Measurements from ENCODE around the gene BRD9.
"Not testable (repeated sequence)": the region's sequence is repeated elsewhere in the genome, so short reads cannot be mapped to it uniquely, and the experiment has no call there.

Gene BRD9

DNA sequence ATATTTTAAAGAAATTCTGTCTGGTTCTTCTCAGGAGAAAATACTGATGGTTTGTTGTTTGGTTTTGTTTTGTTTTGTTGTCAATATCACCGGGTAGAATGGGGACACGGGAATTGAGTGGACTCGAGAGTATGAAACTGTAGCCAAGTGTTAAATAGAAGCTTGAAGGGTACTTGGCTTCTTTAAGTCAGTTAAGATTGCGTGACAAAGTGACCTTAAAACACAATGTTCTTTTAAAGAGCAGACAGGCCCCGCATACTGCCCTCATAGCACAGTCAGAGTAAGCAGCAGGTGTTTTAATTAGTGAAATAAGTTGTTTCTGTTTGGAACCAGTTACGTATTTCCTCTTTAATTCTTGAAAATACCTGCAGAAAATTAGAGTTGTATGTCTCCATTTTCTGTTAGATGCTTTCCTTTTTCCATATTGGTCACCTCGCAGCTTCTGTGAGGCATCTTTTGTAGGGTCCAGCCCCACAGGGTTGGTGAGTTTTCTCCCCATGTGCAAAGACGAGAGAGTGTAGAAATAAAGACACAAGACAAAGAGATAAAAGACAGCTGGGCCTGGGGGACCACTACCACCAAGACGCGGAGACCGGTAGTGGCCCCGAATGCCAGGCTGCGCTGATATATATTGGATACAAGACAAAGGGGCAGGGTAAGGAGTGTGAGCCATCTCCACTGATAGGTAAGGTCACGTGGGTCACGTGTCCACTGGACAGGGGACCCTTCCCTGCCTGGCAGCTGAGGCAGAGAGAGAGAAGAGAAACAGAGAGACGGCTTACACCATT lies 9.7 kb upstream of the BRD9 start:
- no peak for DNase-seq (ENCODE audit: low spot score)

DNA sequence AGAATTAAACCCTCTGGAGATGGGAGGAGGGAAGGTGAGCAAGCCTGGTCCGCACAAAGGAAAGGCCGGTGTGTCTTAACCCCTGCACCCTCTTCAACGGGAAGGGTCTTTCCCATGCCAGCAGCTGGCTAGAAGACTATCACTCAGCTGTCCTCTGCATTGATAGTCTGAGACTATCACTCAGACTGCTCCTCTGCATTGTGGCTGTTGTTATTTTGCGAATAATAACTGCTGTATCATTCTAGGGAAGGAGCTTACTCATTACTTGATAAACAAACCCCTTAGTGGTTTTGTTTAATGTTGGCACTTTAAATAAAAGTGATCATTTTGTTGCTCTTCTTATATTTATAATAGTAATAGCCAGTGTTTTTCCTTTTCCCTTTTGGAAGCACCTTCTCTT lies 8.2 kb upstream of the BRD9 start:
- DNase-seq (ENCODE audit: low spot score) = no peak

DNA sequence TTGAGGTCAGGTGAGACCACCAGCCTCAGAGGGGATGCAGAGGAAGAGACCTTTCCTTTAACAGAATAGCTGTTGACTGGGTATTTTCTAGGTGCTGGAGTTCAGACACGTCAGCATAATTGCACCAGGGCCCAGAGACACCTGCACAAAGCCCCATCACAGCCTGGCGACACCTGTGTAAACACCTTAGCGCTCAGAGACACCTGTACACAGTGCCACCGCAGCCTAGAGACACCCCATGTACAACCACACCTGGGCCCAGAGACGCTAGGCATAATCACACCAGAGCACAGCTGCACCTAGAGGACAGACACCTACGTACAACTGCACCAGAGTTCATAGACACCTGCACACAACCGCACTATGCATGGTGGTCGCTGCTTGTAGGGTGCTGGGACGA lies 1.1 kb upstream of the BRD9 start:
- DNase-seq (ENCODE audit: low spot score) = no peak

DNA sequence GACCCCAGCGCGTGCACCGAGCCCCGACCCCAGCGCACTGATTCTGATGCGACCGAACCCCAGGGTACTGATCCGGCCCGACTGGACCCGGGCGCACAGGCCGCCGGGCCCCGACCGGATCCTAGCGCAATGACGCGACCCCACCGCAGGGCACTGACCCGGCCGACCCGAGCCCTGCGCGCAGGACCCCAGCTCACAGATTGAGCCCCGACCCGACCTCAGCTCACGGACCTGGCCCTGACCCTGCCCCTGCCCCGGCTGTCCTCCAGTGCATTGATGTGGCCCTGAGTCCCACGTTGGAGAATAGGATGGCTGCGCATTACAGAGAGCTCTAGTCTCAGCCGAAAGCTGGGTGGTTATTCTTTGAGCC lies 521 bp upstream of the BRD9 start:
- no peak for DNase-seq (ENCODE audit: low spot score)

DNA sequence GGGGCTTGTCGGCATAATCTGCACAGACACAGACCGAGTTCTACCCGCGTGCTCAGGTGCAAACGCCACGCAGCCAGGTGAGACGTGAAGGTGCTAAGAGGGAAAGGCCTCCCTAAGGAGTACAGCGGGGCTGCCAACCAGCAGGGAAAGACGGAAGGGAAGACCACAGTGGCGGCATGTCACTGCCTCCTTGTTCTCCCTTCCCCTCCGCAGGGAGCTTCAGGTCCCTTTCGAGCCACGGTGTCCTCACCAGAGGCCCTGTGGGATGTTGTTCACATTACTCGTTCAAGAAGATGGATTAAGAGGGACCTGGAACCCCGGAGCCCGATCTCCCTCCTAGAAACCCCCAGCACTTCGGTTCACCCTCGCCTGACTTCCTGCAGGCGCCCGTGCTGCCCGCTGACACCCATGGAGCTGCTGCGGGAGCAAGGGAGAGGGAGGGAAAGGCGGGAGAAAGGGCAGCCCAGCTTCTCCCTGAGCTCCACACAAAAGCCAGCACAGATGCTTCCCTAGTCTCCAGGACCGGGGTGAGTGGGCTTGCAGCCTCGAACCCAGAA lies 686 bp downstream of the BRD9 start:
- DNase-seq (ENCODE audit: low spot score) = peak; percentile 8

DNA sequence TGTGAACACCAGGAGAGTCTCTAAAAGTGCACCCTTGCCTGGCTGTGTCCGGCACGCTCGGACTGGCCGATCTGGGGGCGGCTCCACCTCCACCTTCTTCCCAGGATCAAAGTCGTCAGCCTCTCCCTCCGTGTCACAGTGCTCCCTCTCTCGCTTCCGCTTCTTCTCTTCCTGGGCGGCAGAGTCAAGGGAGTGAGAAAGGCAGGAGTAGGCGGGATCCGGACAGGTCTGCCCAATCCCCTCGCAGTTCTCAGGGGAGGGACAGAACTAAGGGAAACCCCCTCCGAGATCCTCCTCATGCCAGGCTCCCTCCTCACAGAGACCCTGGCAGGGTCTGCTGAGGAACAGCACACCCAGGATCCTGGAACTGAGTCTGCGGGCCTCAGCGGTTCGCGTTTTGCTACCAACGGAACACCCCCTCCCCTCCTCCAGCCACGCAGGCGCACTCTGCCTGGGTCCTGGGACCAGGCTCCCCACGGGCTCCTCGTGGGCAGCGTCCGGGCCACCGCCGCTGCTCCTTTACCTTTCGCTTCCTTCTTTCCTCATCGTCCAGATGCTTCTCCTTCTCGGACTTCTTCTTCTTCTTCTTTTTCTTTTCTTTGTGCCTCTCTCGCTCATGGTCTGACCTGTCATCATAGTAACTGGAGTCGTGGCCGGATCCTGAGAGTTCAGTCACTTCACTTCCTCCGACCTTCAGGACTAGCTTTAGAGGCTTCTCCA lies 1.3 kb downstream of the BRD9 start:
- DNase-seq (ENCODE audit: low spot score) = no peak

DNA sequence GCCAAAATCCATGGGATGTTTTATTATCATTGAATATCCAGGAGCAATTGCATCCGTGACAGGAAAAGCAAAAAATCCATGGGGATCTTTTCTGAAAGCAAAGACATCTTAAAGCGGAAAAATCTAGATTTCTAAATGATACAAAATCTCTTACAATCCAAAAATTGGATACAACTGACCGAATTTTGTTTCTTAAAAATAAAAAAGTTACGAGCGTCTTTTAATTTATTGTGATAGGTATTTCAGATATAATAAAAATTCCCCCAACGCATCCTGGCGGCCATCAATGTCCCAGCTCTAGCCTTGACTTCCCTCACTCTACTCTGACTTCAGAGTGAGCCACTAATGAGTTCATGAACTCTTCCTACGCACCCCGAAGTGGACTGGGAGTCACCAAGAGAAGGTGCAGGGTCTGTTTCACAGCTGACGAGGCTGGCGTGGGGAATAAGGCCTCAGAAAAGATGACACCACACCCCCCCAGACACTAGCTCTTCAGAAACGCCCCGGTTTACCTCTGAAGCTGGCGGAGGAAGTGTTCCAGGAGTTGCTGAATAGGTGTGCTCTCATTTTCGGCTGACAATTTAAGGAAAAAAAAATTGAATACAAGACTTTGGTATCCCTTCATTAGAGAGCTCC lies 3.4 kb downstream of the BRD9 start:
- DNase-seq (ENCODE audit: low spot score) = no peak

DNA sequence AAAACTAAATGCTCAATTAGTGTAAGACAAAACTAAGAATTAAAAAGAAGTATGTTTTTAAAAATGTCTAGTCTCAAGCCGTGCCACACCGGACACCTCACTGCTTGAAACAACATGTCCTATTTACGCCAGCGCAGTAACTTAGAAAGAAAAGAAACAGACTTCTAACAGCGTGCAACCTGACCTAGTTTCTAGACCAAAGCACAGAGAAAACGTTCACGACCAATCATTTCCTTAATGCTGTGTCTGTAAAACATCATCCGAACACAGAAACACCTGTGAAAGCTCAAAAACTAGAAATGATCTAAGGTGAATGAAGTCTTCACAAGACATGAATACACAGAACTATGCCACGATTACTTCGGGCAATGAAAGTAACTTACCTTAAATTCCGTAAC lies 4.0 kb downstream of the BRD9 start:
- DNase-seq (ENCODE audit: low spot score) = no peak

DNA sequence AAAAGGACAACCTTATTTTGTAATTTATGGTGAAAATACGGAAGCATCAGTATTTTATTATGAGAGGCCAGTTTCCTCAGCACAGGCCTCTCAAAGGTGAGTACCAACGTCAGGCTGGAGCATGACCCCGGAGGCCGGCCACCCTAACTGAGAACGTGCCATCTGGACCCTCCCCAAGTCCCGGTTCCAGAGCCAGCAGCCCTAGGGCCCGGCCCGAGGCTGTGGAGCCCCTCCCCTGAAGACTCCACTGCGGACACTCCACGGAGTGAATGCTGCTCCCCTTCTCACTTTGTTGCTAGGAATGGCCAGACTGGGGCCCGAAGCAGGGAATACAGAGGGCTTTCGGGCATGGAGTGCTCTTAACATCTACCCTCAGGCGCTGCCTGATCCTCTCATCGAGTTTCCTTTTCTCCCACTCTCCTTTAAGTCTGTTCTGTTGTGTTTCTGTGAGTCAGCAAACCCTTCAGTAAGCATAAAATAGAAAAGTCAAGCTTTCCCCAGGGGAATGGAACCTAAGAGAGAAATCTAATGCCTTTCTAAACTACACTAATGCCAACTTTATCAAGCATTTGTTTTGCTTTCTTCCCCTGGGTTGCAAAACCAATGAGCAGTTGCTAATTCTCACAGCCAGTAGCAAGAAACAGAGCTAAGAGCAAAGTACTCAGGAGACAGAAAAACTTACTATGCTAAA lies 4.5 kb downstream of the BRD9 start:
- no peak for DNase-seq (ENCODE audit: low spot score)

DNA sequence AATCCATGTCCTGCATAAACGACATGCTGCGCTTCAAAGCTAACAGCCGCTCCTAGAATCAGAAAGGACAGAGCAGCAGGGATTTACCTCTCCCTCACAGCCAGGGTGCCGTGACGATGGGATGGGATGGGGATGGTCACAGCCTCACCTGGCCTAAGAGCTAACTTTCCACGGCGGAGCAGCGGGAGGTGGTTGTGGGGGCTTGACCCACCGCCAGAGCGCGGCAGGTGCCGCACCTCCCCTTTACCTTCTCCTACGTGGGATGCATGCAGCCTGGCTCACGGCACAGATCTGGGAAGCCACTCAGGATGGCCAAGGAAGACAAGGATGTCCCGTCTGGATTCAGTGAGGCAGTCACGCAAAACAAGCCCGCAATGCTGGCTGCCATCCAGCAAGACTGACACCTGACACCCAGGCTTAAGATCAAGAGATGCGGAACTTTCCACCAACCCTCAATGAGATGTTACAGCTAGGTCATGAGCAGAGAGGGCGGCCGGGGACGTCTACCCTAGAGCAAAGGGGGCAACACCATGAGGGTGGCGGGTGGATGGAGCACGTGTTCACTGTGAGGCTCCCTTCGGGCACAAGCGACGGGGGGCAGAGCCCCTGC lies 5.8 kb downstream of the BRD9 start:
- DNase-seq (ENCODE audit: low spot score) = no peak

DNA sequence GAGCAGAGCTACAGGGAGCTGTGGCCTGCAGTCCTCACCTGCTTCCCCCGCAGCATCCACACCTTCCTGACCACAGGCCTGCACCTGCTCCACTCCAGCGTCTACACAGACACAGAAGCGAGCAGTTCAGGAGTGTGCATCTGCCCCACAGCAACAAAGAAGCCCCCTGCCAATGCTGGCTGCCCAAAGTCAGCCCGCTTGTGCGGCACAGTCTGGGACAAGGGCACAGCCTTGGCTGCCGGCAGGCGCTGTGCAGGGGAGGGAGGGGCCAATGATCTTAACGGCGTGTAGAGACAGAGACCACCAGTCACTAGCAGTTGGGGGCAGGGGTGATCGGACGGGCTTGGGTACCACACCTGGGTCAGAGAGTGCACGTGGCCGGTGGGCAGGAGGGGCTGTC lies 6.6 kb downstream of the BRD9 start:
- no peak for DNase-seq (ENCODE audit: low spot score)

DNA sequence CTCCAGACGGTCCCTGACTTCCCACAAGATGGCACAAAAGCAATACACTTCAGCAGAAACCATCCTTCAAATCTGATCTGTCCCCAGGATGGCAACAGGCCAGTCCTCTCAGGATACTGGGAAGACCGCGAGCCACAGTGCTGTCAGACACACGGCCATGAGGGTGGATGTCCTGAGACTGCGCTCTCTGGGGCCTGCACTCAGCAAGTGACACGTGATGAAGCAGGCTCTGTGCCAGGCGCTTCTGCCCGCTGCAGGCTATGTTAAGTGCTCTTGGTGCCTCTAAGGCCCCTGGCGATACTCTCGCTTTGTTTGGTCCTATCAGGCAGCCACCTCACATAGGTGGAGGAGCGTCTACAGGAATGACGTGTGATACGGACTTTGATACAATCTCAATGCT lies 7.1 kb downstream of the BRD9 start:
- DNase-seq (ENCODE audit: low spot score) = no peak

DNA sequence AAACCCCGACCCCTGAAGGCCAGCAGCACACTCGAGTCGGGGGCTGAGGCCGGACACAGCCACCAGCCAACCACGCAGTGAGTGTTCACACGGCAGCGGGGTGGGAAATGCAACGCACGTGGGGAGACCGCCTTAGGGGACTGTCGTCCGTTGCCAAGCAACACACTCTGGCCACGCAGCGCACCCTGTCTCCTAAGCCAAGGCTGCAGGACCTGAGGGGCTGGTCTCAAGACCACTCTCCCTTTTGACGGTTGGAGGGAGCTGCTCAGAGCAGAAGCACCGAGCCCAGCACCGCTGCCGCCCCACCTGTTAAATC lies 7.5 kb downstream of the BRD9 start:
- no peak for DNase-seq (ENCODE audit: low spot score)

DNA sequence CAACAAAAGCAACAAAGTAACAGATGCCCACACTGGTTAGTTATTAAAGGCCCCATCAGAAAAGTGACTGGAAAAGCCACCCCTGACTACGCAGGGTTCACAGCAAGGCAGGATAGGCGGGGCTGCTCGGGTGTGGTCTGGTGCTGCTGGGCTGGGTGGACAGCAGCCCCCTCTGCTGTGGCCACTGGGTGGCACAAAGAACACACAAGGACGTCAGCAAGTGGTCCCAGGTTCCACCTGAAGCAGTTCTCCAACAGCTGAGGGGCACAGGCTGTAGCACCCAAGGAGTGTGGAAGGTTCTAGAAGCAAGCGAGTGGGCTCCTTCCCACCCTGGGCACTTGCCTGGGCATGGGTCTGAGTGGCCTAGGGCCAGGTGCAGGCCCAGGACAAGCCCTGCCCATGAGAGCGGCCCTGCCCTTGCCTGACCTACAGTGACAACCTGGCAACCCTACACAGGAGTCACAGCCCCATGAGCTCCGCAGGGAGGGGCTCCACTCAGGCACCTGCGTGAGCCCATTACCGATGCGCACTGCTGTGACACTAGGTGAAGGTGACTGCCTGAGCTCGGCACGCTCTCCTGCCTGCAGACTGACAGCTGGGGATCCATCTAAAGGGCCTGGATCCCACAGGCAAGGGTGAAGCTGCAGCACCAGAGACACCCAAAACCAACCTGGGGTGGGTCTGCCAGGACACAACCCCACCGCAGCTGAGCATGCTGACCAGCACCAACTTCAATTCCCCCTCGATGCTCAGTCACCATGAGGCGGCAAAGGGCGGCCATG lies 8.1 kb downstream of the BRD9 start:
- DNase-seq (ENCODE audit: low spot score) = no peak

DNA sequence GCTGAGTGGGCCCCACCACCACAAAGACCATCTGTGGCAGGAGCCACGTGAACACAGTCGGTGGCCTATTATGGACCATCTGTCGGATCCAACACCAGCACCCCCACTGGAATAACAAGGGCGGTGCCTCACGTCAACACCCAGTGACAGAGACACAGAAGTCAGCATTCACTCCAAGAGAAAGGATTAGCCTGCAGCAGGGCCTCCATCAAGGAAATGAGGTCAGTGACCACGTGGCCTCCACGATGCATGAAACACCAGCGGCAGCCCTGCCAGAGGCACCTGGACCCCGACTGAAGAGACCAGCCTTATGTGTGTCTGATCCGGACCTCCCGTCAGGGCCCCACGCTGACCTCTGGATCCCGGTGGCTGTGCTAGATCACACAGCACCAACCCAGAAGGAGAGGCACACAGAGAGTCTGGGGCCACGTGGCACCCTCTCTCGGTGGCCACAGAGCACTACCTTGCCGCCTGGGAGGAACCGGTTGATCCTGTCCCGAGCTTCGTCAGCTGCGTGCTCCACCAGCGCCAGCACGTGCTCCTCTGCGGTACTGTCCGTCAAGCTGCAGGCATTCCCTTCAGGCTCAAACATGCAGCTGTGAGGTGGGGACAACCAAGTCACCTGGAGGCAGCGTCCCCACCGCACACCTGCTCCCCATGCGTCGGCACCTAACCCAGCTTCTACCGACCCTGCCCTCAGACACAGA lies 9.0 kb downstream of the BRD9 start:
- DNase-seq (ENCODE audit: low spot score) = no peak

DNA sequence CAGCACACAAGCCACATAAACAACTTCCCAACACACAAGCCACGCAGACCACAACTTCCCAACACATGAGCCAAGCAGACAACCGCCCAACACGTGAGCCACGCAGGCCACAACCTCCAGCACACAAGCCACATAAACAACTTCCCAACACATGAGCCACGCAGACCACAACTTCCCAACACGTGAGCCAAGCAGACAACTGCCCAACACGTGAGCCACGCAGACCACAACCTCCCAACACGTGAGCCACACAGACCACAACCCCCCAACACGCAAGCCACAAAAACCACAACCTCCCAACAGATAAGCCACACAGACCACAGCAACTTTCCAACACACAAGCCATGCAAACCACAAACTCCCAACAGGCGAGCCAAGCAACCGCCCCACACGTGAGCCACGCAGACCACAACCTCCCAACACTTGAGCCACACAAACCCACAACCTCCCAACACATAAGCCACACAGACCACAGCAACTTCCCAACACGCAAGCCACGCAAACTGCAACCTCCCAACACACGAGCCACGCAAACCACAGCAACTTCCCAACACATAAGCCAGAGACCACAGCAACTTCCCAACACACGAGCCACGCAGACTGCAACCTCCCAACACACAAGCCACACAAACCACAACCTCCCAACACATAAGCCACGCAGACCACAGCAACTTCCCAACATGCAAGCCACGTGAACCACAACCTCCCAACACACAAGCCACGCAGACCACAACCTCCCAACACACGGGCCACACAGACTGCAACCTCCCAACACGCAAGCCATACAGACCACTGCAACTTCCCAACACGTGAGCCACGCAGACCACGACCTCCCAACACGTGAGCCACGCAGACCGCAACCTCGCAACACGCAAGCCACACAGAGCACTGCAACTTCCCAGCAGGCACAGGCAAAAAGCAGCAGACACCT lies 10.1 kb downstream of the BRD9 start:
- DNase-seq (ENCODE audit: low spot score) = no peak

DNA sequence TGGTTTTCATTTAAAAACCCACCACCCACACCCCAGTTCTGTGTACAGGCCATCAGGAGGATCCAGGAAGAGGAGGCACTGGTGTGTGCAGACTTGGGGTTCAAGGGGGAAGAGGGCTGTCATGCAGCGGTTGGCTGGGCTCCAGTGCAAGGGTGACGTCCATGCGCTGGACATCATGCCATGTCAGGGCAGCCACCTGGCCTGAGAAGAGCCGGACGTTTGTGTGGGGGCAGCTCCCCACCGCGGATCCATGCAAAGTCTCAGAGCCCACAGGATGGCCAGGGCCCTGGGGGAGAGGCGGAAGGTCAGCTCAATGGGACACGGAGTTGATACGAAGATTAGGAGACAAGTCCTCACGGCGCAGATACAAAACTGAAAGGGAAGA lies 11.1 kb downstream of the BRD9 start:
- no peak for DNase-seq (ENCODE audit: low spot score)

DNA sequence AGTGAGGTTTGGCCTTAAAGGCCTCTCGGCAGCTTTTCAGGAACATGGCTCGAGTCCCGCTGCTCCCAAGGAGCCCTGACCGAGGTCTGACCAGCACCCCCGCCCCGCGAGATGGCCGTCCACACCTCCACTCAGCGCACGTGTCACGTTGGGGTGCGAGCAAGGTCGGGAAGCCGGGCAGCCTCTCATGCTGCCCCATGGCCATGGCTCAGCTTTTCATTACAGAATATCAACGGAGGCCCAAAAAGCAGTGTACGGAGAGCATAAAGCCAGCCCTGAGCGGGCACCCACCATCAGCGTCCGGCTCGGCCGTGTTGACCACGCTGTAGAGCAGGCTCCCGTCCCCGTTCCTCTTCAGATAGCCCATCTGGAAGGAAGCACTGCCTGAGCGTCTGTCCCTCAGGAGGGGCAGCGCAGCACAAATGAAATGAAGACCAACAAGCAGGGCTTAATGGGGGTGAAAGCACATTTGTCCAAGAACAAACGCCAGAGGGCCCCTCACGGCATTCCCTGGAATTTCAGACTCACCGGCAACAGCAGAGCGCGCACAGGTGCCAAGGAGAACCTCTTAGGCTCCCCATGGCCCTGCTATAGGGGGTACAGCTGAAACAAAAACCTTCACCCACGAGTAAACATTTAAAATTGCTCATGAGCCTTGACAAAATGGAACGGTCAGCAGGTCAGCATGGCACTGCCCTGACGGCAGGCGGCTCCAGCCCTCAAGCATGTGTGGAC lies 11.6 kb downstream of the BRD9 start:
- no peak for DNase-seq (ENCODE audit: low spot score)

DNA sequence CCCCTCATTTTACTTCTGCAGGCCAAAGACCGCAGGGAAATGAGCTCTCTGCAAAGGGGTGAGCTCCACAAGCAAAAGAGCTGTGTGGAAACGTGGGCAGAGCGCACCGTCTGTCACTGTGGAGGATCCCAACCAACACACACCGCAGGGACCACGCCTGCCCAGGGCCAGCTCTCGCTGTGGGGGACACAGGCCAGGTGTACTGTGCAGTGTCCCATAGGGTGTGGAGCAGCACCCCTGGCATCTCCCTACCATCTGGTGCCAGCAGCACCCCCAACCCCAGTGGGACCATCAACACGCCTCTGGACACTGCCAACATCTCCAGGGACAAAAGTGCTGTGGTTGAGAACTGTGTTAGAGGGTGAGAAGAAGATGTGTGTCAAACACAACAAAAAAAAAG lies 13.9 kb downstream of the BRD9 start:
- DNase-seq (ENCODE audit: low spot score) = not testable (repeated sequence)

All from hematopoietic multipotent progenitor cell treated with erythropoietin and hydrocortisone succinate and interleukin-3 and kit ligand, for 17 days (in vitro differentiated cells).